H1 (cell line): ENCODE data around the gene SORBS1.

Experiments used
- BRCA1 ChIP-seq: IDR thresholded peaks from 2 replicates; pipeline ENCODE4 v1.6.1; 2012; ENCODE audit warnings: low read depth, low read length, improper control_type of control experiment
- CTCF ChIP-seq, 3 experiments: IDR thresholded peaks; 1 replicate in 2 of 3; 2 replicates in 1 of 3; pipeline versions ENCODE4 v1.5.1 to v1.6.1; 2011; ENCODE audit warnings: low read length in 3 of 3, mild to moderate bottlenecking in 3 of 3, inconsistent platforms in 2 of 3, low read depth in 1 of 3, moderate library complexity in 1 of 3; ENCODE audit not compliant: insufficient read depth in 1 of 3; ENCODE audit errors: control extremely low read depth in 1 of 3
- EGR1 ChIP-seq: IDR thresholded peaks from 2 replicates; pipeline ENCODE4 v1.6.1; 2011; ENCODE audit warnings: low read depth, low read length, borderline replicate concordance
- EZH2 ChIP-seq: fragments of 200-600 bp; sonication (generic); IDR thresholded peaks from 2 replicates; pipeline ENCODE4 v1.7.1; 2012; ENCODE audit warnings: low read depth, mild to moderate bottlenecking, moderate library complexity, low read length, inconsistent platforms; ENCODE audit not compliant: severe bottlenecking
- JUN ChIP-seq: IDR thresholded peaks from 2 replicates; pipeline ENCODE4 v1.6.1; 2011; ENCODE audit warnings: low read depth, mild to moderate bottlenecking, improper control_type of control experiment, low read length
- POLR2A ChIP-seq, 2 experiments: IDR thresholded peaks; 1 replicate in 1 of 2; 2 replicates in 1 of 2; pipeline ENCODE4 v1.6.1; 2011; ENCODE audit warnings: low read depth in 2 of 2, low read length in 2 of 2, mild to moderate bottlenecking in 2 of 2; ENCODE audit errors: control extremely low read depth in 1 of 2
- POLR2AphosphoS5 ChIP-seq: IDR thresholded peaks from 2 replicates; pipeline ENCODE4 v1.6.1; 2011; ENCODE audit warnings: low read depth, low read length
- RFX5 ChIP-seq: IDR thresholded peaks from 2 replicates; pipeline ENCODE4 v1.6.1; 2011; ENCODE audit warnings: low read depth, low read length, improper control_type of control experiment, borderline replicate concordance
- SIN3A ChIP-seq, 2 experiments: IDR thresholded peaks in 1 of 2; conservative IDR thresholded peaks in 1 of 2; 2 replicates each; pipeline ENCODE4 v1.6.1; 2011 to 2012; ENCODE audit warnings: low read length in 2 of 2, improper control_type of control experiment in 1 of 2, low read depth in 1 of 2, mild to moderate bottlenecking in 1 of 2
- TAF1 ChIP-seq: IDR thresholded peaks from 2 replicates; pipeline ENCODE4 v1.6.1; 2011; ENCODE audit warnings: mild to moderate bottlenecking, low read depth, low read length
- TEAD4 ChIP-seq: IDR thresholded peaks from 2 replicates; pipeline ENCODE4 v1.6.1; 2012; ENCODE audit warnings: low read depth, low read length, inconsistent platforms, mixed read lengths

- TF ChIP-seq CTCF (IDR thresholded peaks at IDR 0.05; ENCODE audit: control extremely low read depth in 1 of 3, insufficient read depth in 1 of 3, low read depth in 1 of 3, low read length in 3 of 3) (no peak), POLR2A (IDR thresholded peaks at IDR 0.05; ENCODE audit: control extremely low read depth in 1 of 2, low read depth in 2 of 2, low read length in 2 of 2) (no peak), SIN3A (conservative IDR thresholded peaks at IDR 0.05 in 1 of 2, IDR thresholded peaks at IDR 0.05 in 1 of 2; ENCODE audit: low read depth in 1 of 2, low read length in 2 of 2) (no peak), POLR2AphosphoS5 (no peak), EGR1 (no peak), RFX5 (no peak), TEAD4 (no peak), BRCA1 (no peak), EZH2 (no peak), TAF1 (no peak), JUN (no peak)
Measured at GRCh38 chr10:95419399-95419798, 141.8 kb downstream of the SORBS1 start.
